HG03045 (cell line): ENCODE results near the gene GUCA1A.

ENCODE experiments used
- ATAC-seq: cut with Tn5 transposase; IDR thresholded peaks from one replicate; pipeline ENCODE4 v1.9.1; 2021; ENCODE audit warnings: mild to moderate bottlenecking, moderate library complexity; ENCODE audit not compliant: unreplicated experiment

The GUCA1A gene

DNA sequence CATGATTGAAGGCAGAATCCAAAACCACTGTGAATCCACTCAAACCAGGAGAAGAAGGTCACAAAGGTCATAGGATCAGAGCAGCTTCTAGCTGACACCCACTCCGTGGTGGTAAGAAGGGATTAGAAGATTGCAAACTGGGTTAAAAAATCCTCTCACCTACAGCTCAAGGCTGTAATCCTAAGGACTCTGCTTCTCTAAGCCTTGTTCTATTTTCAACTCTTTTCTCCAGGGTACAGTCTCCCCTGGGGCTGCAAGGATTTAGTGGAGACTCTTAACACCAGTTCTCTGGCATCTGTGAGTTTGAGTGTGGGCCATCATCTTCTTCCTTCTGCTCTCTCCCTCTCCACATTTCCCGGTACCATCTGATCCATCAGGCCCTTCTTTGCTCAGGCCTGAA, at the start of gene GUCA1A:
TSS of gene GUCA1A (plus strand) at position 264 of the 400 bp plus-strand sequence. CDS start 250 bp downstream, outside the sequence.
- ATAC-seq, result no peak

DNA sequence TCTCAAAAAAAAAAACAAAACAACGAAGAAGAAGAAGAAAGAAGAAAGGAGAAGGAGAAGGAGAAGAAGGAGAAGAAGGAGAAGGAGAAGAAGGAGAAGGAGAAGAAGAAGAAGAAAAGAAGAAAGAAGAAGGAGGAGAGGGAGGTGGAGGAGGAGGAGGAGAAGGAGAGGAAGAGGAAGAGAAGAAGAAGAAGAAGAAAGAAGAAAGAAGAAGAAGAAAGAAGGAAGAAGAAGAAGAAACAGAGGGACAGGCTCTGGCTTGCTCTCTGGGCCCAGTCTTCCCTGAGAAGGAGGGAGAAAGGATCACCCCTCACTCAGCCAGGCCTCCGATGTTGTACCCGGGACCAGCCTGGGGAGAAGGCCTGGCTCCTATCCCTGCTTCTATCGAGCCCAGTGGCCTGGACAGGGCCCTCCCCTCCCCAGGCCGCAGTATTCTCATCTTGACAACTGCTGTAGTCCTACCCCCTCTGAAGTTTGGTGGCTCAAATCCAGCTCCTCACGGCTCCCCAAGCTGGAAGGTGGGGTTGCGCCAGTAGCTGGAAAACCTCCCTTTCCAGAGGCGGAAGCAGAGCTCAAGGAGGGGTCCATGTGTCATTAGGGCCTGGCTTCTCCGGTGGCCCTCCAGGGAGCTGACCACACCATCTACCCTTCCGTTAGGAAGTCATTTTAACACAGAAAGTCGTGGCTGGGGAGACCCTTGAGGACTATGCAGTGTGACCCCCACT, 49.6 kb upstream of the GUCA1A start:
- ATAC-seq, result no peak

DNA sequence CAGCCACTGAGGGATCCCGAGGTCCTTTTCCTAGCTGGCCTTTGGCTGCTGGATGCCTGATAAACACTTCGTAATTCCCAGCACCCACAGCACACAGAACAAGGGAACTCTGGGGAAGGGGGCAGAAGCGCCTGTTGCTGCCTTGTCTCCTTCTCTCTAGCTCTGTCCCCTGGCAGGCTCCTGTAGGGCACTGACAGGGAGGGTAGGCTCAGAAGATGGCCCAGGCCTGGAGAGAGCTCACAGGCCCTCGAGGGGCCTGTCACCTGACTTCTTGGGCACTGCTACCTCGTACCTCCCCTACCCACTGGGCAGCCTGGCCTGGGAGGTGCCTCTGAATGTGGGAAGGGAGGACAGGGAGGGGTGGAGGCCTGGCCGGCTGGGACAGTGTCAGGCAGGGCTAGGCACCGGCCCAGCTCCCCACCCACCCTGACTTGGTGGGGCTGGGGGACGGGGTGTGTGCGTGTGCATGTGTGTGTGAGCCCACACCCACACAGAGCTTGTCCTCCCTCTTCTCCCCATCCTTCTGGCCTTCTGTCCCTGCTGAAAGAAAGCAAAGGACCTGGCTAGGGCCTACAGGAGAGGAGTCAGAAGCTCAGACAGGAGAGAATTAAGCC, 48.8 kb upstream of the GUCA1A start:
- no peak for ATAC-seq

DNA sequence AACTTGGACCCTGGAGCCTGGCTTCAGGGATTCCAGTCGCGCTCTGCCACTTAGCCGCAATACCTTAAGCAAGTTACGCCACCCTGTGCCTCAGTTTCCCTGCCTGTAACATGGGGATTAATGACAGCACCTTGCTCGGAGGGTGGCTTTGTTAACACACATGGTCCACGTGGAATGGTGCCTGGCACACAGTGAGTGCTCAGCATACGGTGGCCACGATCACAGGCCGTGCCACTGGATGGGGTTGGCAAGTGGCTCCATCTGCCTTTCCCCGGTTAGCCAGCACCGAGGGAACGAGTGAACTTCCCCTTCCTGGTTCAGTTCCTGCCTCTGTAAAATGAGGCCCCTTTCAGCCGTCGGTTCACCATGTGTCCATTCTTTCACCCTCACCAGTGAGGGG, 47.9 kb upstream of the GUCA1A start:
- ATAC-seq, result no peak

DNA sequence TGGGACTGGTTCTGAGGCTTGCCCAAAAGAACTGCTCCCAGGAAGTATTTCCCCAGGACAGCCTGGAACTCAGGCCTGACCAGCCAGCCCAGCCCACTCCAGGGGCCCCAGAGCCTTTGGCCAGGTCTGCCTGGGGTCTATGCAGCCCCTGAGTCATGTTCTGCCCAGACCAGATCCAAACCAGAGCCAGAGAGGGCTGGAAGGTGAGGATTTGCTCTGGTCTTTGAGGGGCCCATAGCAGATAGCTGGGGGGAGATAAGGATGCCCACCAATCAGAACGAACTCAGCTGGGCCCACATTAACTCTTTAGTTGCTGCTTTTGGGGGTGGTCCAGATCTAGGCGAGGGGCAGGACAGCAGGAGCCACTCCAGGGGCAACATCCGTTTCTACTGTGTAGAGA, 47.5 kb upstream of the GUCA1A start:
- no peak for ATAC-seq

DNA sequence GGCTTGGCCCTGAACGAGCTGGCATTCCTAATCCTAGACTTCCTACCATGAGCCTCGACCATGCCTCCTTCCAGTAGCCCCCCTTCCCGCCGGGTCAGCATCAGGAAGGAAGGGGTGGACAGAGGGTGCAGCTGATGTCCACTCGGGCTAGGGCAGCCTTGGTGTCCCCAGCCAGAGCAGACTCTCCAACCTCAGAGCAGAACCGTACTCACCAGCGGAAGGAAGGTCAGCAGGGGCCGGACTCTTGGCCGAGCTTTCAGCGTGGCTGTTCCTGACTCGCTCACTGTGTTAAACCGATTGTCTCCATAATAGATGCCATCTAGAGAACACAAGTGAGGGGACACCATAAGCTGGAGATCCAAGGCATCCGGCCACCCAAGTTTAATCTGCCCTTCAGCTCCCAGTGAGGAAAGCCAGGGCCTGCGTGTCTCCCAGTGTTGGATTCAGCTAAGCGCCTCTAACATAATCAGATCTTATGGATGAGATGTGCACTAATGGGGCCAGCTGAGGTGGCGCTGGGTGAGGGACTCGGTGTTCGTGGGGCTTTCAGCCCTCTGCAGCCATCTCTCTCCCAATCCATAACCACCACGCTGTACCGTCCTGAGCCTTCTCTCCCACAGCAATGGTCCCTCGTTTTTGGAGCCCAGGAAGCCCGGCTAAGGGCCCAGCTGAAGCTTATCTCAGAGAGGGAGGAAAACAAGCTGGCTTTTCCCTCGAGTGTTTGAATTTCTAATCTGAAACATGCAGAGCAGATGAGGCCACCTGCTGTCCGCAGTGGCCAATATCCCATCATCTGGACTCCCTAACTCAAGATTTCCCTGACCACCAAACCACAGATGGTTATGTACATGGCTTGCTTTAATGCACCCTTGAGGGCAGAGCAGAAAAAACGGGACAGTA, 44.5 kb upstream of the GUCA1A start:
- no peak for ATAC-seq

DNA sequence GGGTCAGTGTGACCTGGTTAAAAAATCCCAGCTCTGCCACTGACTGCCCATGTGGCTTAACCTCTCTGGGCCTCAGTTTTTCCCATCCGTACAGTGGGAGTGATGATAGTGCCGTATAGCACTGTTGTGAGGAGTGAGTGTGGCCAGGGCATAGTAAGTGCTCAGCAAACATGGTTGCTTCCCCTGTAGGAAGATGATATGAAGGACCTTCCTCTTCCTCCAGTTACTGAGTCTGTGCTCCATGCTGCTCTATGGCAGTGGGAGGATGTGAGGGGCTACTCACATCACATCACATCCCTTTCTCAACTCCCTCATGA, 43.8 kb upstream of the GUCA1A start:
- no peak for ATAC-seq

DNA sequence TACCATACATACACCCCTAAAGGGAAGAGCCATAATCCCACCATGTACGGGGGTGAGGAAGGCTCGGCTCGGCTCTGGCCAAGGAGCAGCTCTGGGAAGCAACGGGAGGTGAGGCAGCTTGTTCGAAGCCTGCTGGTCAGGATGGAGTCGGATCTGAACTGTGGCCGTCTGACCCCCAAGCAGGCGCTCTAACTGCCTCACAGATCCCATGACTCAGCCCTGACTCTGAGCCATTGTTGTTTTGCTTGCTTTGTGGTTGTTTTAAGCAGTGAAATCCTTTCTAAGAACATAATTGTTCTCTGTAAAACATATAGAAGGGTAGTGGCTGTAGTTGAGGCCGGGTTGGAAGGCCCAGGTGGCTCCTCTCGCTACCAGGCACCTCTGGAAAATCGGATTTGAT, 41.6 kb upstream of the GUCA1A start:
- no peak for ATAC-seq

DNA sequence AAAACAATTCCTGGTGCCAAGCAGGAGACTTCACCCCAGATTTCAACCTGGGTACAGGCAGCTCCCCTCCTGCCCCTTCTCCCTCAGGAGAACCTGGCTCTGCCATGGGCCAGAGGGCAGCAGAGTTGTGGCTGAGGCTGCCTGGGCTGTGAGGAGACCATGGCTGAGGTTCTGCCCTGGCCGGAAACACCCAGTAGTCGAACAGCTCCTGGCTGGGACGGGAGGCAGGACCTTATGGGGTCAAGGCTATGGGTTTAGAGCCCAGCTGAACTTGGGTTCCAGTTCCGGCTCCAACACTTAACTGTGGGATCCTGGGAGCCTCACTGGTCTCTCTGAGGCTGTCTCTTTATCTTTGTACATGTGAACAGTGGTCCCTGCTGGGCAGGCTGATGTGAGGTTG, 39.2 kb upstream of the GUCA1A start:
- ATAC-seq, result no peak

DNA sequence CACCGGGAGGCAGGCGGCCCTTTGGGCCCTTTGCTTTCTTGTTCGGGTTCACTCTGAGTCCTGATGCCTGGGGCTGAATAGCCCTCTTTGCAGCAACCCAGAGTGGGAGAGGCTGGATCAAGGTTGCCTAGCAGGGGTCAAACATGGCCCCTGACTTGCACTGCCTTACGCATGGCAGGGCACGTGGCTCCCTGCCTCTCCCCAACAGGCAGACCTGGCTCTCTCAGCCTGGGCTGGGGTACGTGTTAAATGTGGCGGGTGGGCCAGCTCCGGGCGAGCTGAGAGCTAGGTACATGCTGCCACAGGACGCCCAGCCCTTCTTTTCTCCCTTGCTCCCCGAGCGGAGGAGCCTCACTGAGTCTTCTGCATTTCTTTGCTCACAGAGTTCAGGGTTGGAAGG, 38.0 kb upstream of the GUCA1A start:
- no peak for ATAC-seq

DNA sequence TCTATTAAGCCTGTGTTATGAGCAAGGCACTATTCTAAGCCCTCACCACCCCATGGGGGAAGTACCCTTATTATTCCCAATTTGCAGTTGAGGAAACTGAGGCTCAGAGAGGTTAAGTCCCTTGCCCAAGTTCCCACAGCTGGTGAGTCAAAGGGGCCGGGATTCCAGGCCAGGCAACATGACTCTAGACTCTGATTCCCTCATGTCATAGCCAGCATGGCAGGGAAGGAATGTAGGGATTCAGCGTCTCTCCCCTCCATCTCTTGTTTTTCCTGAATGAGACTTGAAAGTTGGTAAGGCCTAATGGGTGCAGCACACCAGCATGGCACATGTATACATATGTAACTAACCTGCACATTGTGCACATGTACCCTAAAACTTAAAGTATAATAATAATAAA, 37.4 kb upstream of the GUCA1A start:
- ATAC-seq, result no peak

DNA sequence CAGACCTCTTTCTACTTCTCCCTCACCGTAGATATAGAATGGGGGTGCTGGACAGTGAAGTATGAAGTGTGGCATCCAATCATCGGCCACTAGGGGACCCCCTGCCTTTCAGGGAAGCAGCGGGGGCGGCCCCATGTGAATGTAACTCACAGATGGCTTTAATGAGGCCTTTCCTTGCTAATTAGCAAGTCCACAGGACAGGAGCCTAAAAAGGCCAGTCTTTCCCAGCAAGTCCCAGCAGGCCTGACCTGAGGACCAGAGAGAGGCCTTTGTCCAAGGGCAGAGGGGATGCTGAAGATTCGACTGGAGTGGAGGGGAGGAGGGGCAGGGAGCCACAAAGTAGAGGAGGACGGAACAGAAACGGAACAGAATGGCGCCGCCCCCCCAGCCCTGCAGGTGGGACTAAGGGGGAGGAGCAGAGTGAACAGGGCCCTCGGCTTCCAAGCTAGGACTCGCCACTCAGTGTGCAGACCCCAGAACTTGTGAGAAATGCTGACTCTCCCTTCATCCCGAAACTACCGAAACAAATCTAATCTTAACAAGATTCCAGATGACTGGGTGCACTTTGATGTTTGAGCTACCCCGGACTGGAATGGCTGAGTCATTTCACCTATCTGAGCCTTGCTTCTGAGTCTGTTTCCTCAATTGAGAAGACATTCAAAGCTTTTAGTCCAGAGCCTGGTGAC, 36.5 kb upstream of the GUCA1A start:
- no peak for ATAC-seq

DNA sequence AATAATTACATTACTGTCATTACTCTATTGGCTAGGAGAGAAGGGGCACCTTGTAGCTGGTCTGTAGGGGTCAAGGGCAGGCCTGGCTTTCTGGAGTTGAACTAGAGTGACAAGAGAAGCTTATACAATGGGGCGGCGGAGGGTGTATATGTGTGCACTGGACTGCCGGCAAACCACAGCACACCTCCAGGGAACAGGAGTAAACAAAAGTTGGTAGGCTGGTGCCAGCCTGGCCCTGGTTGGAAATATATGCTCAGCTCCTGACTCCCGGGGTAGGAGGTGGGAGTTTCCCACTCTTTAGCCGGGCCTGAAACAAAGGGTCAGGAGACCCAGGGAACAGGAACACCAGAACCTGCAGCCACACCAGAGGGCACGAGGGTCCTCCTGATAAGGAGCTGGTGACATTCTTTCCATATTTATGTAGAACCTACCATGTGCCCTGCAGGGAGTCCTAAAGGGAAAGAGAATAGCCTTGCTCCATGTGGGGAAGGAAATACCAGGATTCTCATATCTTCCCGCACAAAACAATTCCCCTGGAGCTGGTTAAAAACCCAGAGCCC, 35.9 kb upstream of the GUCA1A start:
- no peak for ATAC-seq

DNA sequence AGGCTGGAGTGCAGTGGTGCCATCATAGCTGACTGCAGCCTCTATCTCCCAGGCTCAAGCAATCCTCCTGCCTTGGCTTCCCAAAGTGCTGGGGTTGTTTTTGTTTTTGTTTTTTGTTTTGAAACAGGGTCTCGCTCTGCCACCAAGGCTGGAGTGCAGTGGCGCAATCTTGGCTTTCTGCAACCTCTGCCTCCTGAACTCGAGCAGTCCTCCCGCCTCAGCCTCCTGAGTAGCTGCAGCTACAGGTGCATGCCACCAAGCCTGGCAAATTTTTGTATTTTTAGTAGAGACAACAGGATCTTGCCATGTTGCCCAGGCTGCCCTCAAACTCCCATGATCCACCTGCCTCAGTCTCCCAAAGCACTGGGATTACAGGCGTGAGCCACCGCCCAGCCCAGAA, 35.0 kb upstream of the GUCA1A start:
- ATAC-seq, result no peak

DNA sequence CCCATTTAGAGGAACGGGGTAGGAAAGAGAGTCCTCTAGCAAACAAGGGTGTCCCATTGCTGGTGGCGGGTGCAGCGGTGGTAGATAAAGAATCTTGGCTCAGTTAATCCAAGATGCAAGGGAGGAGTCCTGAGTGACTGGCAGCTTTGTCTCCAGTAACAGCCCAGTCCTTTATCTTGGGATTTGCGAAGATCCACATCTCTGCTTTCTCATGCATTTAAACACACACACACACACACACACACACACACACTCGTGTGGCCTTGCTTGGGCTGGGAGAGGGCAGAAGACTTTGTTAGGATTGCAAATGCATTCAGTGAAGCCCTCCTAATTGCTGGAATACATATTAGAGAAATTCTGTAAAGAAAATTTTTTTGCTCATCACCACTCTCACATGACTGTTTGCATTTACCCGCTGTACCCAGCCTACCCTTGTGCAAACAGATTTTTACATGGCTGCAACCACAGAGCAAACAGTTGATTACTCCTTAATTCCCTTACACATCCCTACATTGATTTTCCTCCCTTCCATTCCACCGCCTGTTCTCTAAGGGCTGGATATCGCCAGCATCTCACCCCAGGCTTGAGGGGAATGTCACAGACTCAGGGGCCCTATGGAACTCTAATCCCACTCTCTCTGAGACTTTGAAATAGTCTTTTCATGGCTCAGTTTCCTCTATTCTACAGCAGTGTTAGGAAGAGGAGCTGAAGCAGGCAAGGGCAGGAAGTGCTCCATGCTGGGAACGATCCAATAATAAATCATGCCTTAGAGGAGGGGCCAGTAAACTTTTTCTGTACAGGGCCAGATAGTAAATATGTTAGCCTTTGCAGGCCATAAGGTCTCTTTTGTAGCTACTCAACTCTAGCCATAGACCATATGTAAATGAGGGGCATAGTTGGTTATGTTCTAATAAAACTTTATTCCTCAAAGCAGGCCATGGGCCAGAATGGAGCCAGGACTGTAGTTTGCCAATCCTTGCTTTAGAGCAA, 34.2 kb upstream of the GUCA1A start:
- no peak for ATAC-seq

DNA sequence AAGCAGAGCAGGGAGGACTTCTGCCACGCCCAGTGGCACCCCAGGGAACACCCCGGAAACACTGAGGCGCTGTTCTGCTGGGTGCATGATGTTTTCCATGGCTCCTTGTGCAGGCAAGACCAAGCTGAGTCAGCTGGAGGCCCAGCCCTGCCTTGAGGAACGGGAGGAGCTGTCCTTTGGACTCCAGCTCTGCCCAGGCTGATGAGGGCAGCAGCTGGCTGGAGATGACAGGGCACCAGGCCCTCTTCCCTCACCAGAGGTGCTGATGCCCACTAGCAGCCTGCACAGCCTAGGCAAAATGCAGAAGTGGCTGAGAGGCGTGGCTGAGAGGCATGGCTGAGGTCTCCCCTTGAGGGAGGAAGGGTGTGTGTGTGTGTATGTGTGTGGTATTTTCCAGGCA, 33.1 kb upstream of the GUCA1A start:
- ATAC-seq, result no peak

DNA sequence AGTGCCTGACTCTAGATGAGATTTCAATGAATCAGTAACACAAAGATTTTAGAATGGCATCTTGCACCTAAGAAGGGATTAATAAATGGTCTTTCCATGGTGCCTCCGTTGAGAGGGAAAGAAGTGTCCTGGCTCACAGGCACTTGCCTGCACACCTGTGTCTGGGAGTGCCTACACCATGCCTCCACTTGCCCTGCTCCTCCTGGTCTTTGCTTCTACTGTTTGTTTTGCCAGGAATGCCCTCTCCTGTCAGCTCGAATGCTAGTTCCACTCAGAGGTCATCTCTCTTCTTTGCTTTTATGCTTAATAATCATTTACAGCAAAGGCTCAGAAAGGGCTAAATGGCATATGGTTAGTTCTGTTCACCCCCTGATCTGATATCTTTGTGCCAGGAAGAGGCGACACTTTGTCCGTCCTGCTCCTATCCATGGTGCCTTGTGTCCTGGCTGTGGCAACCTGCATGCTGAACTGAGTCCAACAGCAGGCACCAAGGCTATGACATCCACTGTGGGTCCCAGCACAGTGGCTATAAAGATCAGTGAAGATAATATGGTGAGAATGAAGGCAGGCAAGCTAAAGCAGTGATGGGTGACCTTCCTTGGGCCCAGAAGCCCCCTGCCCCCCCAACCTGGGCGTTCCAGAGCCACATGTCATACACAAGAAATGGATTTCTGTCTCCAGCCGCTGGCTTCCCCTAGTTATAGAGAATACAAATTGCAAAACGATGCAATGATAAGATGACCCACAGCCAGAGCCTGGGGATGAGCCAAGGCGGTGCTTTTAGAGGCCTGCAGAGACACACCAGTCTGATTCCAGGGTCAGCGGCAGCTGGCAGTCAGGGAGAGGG, 32.2 kb upstream of the GUCA1A start:
- no peak for ATAC-seq

DNA sequence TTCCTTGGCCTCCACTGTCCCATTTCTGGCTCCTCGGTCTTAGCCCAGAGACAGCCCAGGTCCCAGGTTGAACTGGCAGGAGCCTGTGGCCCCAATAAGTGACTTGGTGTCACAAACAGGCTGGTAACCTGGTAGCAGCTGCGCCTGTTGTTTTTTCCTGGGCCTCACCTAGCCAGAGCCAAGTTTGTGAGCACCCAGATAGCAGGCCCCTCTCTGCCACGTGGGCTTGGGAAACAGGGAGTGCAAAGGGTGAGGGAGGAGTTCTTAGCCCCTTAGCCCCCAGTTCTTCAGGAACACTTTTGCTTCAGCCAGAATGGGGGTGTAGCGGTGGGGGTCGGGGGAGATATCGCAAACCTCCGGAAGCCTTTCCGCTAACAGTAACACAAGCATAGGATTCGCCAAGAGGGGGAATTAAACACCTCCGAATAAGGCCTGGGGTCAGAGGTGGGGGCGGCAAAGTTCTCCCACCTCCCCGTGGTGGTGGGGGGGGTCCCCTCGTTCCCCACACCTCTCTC, 31.5 kb upstream of the GUCA1A start:
- ATAC-seq, result no peak
